UCSD-AML1 (cell line): ENCODE data around the gene JARID2.
A peak's percentile ranks its signal among the peaks of the same experiment; 100 is the strongest.
"Not testable (repeated sequence)": the region's sequence is repeated elsewhere in the genome, so short reads cannot be mapped to it uniquely, and the experiment has no call there.

ENCODE experiments used
- DNase-seq: peaks from one replicate; lab custom pipeline; 2025; ENCODE audit not compliant: unreplicated experiment; lab: John Stamatoyannopoulos, UW

The JARID2 gene

DNA sequence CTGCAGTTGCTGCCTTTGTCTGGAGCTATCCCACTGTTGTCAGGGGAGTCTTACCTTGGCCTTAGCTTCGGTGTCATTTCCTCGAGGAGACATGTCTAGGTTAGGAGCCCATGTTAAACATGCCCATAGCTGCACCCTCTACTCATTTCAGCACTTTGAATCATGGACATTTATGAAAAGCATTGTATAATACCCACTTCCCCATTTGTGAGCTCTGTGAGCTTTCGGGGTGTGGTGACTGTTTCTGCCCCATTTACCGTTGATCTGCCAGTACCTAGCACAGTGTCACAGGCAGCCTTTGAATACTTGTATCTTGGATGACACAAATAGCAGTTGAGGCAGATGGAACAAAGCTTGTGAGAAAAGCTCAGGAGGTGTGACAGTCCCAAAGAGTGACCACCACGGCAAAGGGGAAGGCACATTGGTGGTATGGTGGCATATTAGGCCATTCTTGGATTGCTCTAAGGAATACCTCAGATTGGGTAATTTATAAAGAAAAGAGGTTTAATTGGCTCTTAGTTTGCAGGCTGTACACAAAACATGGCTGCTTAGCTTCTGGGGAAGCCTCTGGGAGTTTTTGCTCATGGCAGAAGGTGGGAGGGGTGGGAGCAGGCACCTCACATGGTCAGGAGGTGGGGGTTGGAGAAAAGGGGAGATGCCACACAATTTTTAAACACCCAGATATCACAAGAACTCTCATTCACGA lies 42.0 kb downstream of the JARID2 start:
- DNase-seq, result no peak

DNA sequence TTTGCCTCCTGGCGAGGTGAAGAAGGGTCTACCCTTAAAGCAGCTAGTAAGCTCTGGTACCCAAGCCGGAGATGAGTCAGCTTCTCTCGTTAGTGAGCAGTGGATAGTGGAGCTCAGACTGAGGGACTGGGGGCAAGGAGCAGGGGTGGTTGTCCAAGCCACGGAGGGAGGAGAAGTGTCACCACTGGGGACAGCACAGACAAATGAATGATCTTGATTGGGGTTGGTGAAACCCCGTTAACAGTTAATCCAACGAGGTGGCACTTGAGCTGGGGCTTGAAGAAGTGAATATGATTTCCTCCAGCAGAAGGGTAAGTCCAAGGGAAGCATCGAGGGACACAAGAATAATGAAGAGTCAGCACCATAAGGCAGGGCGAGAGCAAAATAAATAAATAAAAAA lies 43.0 kb downstream of the JARID2 start:
- DNase-seq, result no peak

DNA sequence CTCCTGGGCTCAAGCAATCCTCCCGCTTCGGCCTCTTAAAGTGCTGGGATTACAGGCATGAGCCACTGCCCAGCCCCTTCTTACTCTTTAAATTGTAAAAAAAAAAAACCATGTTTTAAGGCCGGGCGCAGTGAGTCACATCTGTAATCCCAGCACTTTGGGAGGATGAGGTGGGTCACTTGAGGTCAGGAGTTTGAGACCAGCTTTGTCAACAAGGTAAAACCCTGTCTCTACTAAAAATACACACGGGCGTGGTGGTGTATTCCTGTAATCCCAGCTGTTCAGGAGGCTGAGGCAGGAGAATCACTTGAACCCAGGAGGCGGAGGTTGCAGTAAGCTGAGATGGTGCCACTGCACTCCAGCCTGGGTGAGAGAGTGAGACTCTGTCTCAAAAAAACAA lies 43.6 kb downstream of the JARID2 start:
- not testable (repeated sequence) for DNase-seq

GRCh38 chr6:15290067-15290680 lies 44.3 kb downstream of the JARID2 start:
- no peak for DNase-seq

GRCh38 chr6:15290962-15291704 lies 45.3 kb downstream of the JARID2 start:
- no peak for DNase-seq

DNA sequence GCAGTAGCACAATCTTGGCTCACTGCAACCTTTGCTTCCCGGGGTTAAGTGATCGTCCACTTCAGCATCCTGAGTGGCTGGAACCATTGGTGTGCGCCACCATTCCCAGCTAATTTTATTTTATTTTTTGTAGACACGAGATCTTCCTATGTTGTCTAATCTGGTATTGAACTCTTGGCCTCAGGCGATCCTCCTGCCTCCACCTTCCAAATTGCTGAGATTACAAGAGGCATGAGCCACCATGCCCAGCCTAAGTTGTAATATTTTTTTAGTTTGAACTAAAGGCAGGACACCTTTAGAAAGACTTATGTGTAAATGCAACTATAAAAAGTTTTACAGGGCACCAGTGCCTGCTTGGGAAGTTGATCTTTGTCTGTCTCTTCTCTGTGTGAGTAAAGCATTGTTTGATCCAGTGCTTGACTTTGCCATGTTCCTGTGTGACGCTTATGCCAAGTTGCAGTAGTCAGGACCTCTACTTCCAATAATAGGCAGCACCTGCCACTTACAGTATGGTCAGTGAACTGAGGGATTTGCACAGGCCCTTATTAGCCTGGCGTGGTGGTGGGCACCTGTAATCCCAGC lies 46.9 kb downstream of the JARID2 start:
- DNase-seq, result no peak

- DNase-seq, result no peak
These were observed 47.8 kb downstream of the JARID2 start for GRCh38 chr6:15293674-15294073.

- no peak for DNase-seq
These were observed 48.6 kb downstream of the JARID2 start for GRCh38 chr6:15294504-15294903.

DNA sequence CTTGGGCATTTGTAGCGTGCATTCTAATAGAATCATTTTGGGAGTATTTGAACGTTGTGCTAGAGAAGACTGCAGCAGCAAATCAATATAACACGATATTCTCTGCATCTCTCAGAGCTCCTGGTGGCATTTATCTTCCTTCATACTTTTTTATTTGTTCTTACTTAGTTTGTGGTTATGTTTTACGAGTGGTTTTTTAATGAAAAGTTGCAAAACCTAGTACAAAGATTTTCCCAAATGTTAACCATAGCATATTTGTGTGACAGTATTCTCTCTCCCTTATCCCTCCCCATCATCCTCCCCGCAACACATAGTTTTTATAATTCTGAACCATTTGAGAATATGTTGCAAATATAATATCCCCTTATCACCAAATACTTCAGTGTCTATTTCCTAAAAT lies 50.4 kb downstream of the JARID2 start:
- DNase-seq, result no peak

DNA sequence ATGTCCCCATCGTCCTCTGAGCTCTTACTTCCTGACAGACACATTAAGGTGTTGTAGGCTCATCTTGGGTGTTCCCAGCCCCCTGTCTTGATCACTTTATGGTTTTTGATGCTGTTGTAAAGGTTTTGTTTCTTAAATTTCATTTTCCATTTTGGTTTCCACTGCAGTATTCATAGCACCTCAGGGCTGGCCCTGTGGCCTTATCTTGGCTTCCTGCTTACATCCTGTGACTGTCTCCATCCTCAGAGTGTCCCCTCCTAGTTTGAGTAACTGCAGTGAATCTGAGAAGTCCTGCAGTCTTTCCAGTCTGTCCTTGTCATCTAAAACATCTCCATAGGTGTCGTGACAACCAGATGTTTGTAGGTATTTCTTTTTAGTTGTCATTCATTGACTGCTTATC lies 50.9 kb downstream of the JARID2 start:
- peak; percentile 28 for DNase-seq

GRCh38 chr6:15297167-15297566 lies 51.3 kb downstream of the JARID2 start:
- not testable (repeated sequence) for DNase-seq

- no peak for DNase-seq
These were observed 52.2 kb downstream of the JARID2 start for GRCh38 chr6:15297895-15298590.

DNA sequence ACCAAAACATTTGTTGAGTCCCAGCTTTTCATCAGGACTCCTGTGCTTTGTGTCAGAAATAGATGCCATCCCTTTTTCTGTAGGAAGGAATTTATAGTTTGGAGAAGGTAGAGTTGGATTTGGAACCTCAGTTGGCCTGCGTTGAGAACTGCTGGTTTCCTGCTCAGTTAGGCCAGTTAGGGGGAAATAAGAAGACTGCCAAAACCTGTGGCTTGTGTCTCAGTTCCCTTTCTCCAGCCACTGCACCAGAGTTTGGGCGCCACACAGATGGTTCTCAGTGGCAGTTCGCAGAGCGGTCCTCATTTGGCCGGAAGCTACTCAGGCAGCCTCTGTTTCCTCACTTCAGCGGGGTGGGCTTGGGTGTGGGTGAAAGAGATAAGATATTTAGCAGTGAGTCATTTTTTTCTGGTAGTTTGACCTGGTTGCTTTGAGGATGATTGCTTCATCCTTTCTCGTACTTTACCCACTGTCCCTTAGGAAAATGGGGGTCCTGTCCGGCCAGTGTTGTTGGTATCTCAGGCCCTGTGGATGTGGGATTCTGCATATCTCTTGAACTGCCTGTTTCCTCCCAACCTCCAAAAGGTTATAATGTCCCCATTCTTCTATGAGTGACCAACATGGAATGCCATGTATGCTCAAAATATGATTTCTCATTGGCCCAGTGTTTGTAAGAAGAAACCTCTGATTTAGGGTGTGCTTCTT lies 53.7 kb downstream of the JARID2 start:
- peak; percentile 85 for DNase-seq

DNA sequence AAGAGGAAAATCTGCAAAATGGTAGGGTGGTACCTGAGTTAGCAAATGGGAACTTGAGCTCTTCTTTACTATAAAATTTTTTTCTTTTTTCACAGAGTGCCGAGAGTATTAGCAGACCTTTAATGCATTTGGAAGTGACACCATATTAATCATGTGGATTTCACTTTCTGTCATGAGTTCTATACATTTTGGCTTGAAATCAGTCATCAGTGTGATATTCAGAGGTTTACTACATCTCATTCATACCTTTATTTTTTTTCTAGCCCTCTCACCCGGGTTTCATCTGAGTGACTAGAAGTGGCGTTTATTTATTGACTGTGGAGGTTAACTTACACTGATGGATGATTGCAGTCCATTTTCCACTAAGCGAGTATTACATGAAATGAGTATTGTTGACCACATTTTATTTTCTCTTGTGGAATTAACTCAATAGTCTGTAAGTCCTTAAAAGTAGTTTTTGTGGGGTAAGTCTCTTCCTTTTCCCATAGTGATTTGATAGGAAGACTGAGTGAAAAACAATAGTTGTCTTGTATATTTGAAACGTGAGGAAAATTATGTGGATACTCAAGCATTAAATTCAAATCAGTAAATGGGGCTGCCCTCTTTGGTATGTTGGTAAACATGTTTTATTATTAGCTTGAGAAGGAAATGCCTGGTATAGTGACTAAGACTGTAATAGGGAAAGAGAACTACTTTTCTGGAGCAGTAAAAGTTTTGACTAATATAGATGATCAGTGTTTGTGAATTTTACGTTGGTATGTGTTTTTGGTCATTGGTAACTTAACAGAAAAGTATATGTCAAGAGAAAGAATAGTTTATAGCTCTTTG lies 55.5 kb downstream of the JARID2 start:
- DNase-seq, result no peak

- no peak for DNase-seq
These were observed 57.5 kb downstream of the JARID2 start for GRCh38 chr6:15303162-15303919.

DNA sequence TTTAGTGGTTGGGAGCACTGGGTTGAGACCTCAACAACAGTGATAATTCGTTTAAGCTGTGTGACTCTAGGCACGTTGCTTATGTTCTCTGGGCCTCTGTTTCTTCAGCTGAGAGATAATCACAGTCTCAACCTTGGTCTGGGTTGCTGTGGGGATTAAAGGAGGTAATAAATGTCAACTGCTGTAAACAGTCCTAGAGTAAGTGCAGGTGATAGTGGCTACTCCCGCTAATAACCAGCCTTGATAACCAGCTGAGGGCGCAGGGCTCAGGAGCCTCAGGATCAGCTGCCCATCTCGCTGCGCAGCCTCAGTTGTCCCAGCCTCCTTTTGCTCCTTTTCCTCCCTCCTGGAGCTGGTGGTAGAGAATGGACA lies 58.0 kb downstream of the JARID2 start:
- DNase-seq, result no peak

- DNase-seq, result no peak
These were observed 58.6 kb downstream of the JARID2 start for GRCh38 chr6:15304337-15305042.

DNA sequence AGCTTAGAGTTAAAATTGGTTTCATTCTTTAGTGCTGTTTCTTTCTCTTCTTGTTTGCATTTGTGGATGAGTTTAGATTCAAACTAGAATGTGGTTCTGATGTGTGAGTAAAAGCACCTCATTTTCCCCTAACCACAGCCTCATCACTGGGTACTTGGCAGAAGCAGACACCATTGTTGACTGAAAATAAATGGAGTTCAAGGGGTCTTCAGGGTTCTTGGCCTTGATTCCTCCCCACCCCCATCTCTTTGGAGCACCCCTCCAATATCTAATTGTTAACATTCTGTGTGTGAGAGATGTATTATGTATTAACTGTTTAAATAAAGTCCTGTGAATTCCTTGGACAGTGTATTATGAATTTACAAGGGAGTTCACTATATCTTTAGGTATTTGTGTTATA lies 59.6 kb downstream of the JARID2 start:
- DNase-seq, result no peak
